GM19240 (cell line): Measurements from ENCODE around the gene AGPS.
"Not testable (repeated sequence)": the region's sequence is repeated elsewhere in the genome, so short reads cannot be mapped to it uniquely, and the experiment has no call there.

Experiments used
- DNase-seq: peaks from one replicate; pipeline ENCODE4 v3.0.0; 2011; ENCODE audit warnings: low spot score; ENCODE audit not compliant: insufficient read length

The AGPS gene

GRCh38 chr2:177385151-177385550, 7.4 kb upstream of the AGPS start:
- no peak for DNase-seq

GRCh38 chr2:177391822-177392372, 676 bp upstream of the AGPS start:
- DNase-seq: no peak

GRCh38 chr2:177393203-177393755, 706 bp downstream of the AGPS start:
- DNase-seq: no peak

GRCh38 chr2:177393824-177394593, 1.4 kb downstream of the AGPS start:
- no peak for DNase-seq

GRCh38 chr2:177394594-177394973, 2.0 kb downstream of the AGPS start:
- DNase-seq: no peak

GRCh38 chr2:177395351-177396065, 2.9 kb downstream of the AGPS start:
- no peak for DNase-seq

GRCh38 chr2:177396703-177397460, 4.3 kb downstream of the AGPS start:
- no peak for DNase-seq

GRCh38 chr2:177397481-177398289, 5.1 kb downstream of the AGPS start:
- no peak for DNase-seq

GRCh38 chr2:177398290-177398683, 5.7 kb downstream of the AGPS start:
- DNase-seq: no peak

- DNase-seq: no peak
These were observed 6.2 kb downstream of the AGPS start for GRCh38 chr2:177398791-177399190.

- no peak for DNase-seq
These were observed 6.8 kb downstream of the AGPS start for GRCh38 chr2:177399376-177399775.

GRCh38 chr2:177400337-177400923, 7.9 kb downstream of the AGPS start:
- no peak for DNase-seq

GRCh38 chr2:177402096-177402495, 9.5 kb downstream of the AGPS start:
- no peak for DNase-seq

GRCh38 chr2:177403838-177404237, 11.3 kb downstream of the AGPS start:
- no peak for DNase-seq

- no peak for DNase-seq
These were observed 11.7 kb downstream of the AGPS start for GRCh38 chr2:177404243-177404642.

GRCh38 chr2:177405029-177405692, 12.6 kb downstream of the AGPS start:
- DNase-seq: no peak

GRCh38 chr2:177406182-177406581, 13.6 kb downstream of the AGPS start:
- no peak for DNase-seq

- DNase-seq: no peak
These were observed 14.5 kb downstream of the AGPS start for GRCh38 chr2:177407031-177407430.

- not testable (repeated sequence) for DNase-seq
These were observed 18.1 kb downstream of the AGPS start for GRCh38 chr2:177410629-177411028.

GRCh38 chr2:177413703-177414102, 21.1 kb downstream of the AGPS start:
- DNase-seq: no peak
